Lung (tissue), 12 donors: ENCODE measurements around the gene EDAR. TPM values are rescaled to one million over a fixed set of nuclear protein-coding genes. Genes with fewer than 3 reads are reported as not detected.

Experiments
- ATAC-seq: fragments of 200-7000 bp; cut with Tn5 transposase; one replicate; pipeline ENCODE4 v1.9.1; 2020; ENCODE audit warnings: moderate number of reproducible peaks; ENCODE audit not compliant: insufficient read depth, low FRiP score
- DNase-seq, 3 donors: peaks; one replicate each; pipeline ENCODE4 v3.0.0-alpha.2; 2013 to 2017
- H3K27ac ChIP-seq, 2 donors: one replicate each; pipeline ENCODE4 v1.5.1; 2013; ENCODE audit warnings: mild to moderate bottlenecking in 2 of 2, moderate library complexity in 2 of 2, control low read depth in 1 of 2, inconsistent platforms in 1 of 2, low read depth in 1 of 2, low read length in 1 of 2
- H3K27me3 ChIP-seq, 3 donors: one replicate each; pipeline ENCODE4 v1.5.1; 2013; ENCODE audit warnings: low read length in 2 of 3; ENCODE audit not compliant: control insufficient read depth in 3 of 3, insufficient read depth in 3 of 3
- H3K36me3 ChIP-seq, 4 donors: one replicate each; pipeline ENCODE4 v1.5.1; 2013; ENCODE audit warnings: low read length in 4 of 4, mild to moderate bottlenecking in 1 of 4, moderate library complexity in 1 of 4; ENCODE audit not compliant: control insufficient read depth in 4 of 4, insufficient read depth in 4 of 4
- H3K4me1 ChIP-seq, 5 donors: one replicate each; pipeline ENCODE4 v1.5.1; 2013; ENCODE audit warnings: low read length in 5 of 5, mild to moderate bottlenecking in 2 of 5, moderate library complexity in 1 of 5; ENCODE audit not compliant: control insufficient read depth in 5 of 5, insufficient read depth in 5 of 5
- H3K4me3 ChIP-seq: one replicate; pipeline ENCODE4 v1.5.1; 2013; ENCODE audit warnings: mild to moderate bottlenecking, control low read depth, moderate library complexity
- H3K9ac ChIP-seq, 2 donors: one replicate each; pipeline ENCODE4 v1.5.1; 2013; ENCODE audit warnings: low read length in 2 of 2, control low read depth in 1 of 2; ENCODE audit not compliant: insufficient read depth in 1 of 2
- H3K9me3 ChIP-seq, 4 donors: one replicate each; pipeline ENCODE4 v1.5.1; 2013; ENCODE audit warnings: low read length in 3 of 4, mild to moderate bottlenecking in 1 of 4, moderate library complexity in 1 of 4; ENCODE audit not compliant: control insufficient read depth in 4 of 4, insufficient read depth in 3 of 4
- CTCF ChIP-seq: IDR thresholded peaks from 2 replicates; pipeline ENCODE4 v1.5.1; 2012; ENCODE audit warnings: mild to moderate bottlenecking; ENCODE audit errors: control extremely low read depth, extremely low read depth
- WGBS, 2 donors: extraction: QIAGEN DNeasy Blood & Tissue Kit; methylation state at CpG; one replicate each; pipeline ENCODE4 v1.1.7; 2013; 5-methylcytosine and 5-hydroxymethylcytosine counted together
- polyA plus RNA-seq, 2 donors: library from polyadenylated mRNA; stranded (reverse); fragments of 200-250 nt; gene quantifications; one replicate each; pipeline ENCODE4 v1.2.1, GENCODE V29; 2013
- total RNA-seq, 2 donors: library from RNA; depleted of rRNA in 1 of 2; stranded (reverse); fragments of >200 nt in 1 of 2; gene quantifications; one replicate each; pipeline ENCODE4 v1.2.1, GENCODE V29; 2014 to 2021
- donor health status: control.
- donor health status: control.
- donor health status: Bipolar disorder and iron deficiency.
- donor health status: healthy.
- donor health status: DM: yes; HTN: yes; CAD: no.

The EDAR gene
- total and polyA plus RNA-seq, 4 donors: 0.02 to 0.37 (median 0.10) TPM; not detected in 1

- DNase-seq: peak in 1 of 3 donors; percentile 10
- TF ChIP-seq CTCF: no peak
- H3K9me3 ChIP-seq: no peaks in the 10 kb centered on the region
- H3K4me1 ChIP-seq: peaks cover 0 to 18% (median 0%) of the 10 kb centered on the region in 5 donors
- H3K9ac ChIP-seq: no peak overlapping the region
- H3K36me3 ChIP-seq: no peaks in the 10 kb centered on the region
- 79 to 80% methylated on average over 12 of the region's 12 CpGs for WGBS, 2 donors
- ATAC-seq: no peak
- H3K27me3 ChIP-seq: no peaks in the 10 kb centered on the region
- no peak overlapping the region for H3K27ac ChIP-seq
- H3K4me3 ChIP-seq: no peak overlapping the region
These were observed 65.9 kb downstream of the EDAR start for GRCh38 chr2:108923019-108923700.

GRCh38 chr2:108922141-108922915 lies 66.7 kb downstream of the EDAR start:
- peaks cover 0 to 25% (median under 1%) of the 10 kb centered on the region in 5 donors for H3K4me1 ChIP-seq
- no peaks in the 10 kb centered on the region for H3K27me3 ChIP-seq
- ATAC-seq (no peak), DNase-seq (peak in 1 of 3 donors; percentile 11)
- H3K9ac ChIP-seq: no peak overlapping the region
- no peaks in the 10 kb centered on the region for H3K9me3 ChIP-seq
- TF ChIP-seq CTCF: no peak
- H3K4me3 ChIP-seq: no peak overlapping the region
- WGBS, 2 donors: 88 to 92% methylated on average over 11 of the region's 11 CpGs
- no peaks in the 10 kb centered on the region for H3K36me3 ChIP-seq
- no peak overlapping the region for H3K27ac ChIP-seq

- TF ChIP-seq CTCF: no peak
- ATAC-seq: no peak
- H3K36me3 ChIP-seq: no peaks in the 10 kb centered on the region
- H3K9ac ChIP-seq: no peak overlapping the region
- H3K27me3 ChIP-seq: no peaks in the 10 kb centered on the region
- no peak overlapping the region for H3K4me3 ChIP-seq
- 82 to 84% methylated on average over 16 of the region's 16 CpGs for WGBS, 2 donors
- no peaks in the 10 kb centered on the region for H3K9me3 ChIP-seq
- peaks cover 0 to 33% (median 3%) of the 10 kb centered on the region in 5 donors for H3K4me1 ChIP-seq
- H3K27ac ChIP-seq: no peak overlapping the region
- DNase-seq: peak in 1 of 3 donors; percentile 11
These were observed 67.7 kb downstream of the EDAR start for GRCh38 chr2:108921096-108922030.
